C4-2B (cell line): Measurements from ENCODE around the gene DIAPH2.

Source experiments
- H3K27ac ChIP-seq: fragments of 450-650 bp; 2 replicates; pipeline ENCODE4 v1.5.1; 2017
- CTCF ChIP-seq: fragments of 450-650 bp; conservative IDR thresholded peaks from 2 replicates; pipeline ENCODE4 v1.5.1; 2017; ENCODE audit warnings: mild to moderate bottlenecking
- ZFX ChIP-seq: fragments of 450-650 bp; IDR thresholded peaks from 2 replicates; pipeline ENCODE4 v1.6.1; 2017

DIAPH2 gene

DNA sequence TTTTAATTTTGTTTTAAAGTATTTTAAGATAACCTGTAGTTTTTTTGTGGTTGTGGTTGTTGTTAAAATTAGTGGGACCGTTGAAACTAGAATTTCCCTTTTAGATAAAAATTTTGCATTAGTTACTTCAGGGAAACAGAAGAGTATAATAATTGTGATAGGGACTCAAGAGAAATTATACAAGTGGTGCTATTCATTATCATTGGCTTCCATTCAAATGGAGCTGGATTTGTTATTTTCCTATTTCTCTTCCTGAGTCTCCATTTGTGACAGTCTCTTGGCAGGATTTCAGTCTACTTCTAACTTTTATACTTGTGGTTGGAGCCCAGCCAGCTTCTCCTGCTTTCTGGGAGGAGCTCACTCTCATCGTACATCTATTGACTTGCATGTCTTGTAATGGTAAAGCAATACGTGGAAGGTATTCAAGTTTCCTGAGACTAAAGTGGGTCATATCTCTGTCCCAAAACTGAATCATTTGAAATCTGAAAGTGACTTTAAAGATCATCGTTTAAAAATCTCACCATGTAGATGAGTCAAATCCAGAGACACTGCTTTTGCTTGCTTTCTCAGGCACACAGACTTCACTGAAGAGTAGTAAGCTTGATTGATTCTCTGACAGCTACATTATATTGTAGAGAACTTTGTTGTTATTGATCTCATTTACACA is 354.9 kb downstream of the DIAPH2 start:
- no peak overlapping the region for H3K27ac ChIP-seq
- TF ChIP-seq ZFX (no peak), CTCF (no peak)

- TF ChIP-seq ZFX (no peak), CTCF (no peak)
- H3K27ac ChIP-seq, result no peak overlapping the region
These were observed 360.8 kb downstream of the DIAPH2 start for GRCh38 chrX:97045470-97045869.

GRCh38 chrX:97046867-97047266 is 362.2 kb downstream of the DIAPH2 start:
- H3K27ac ChIP-seq, result no peak overlapping the region
- TF ChIP-seq ZFX, result no peak
- TF ChIP-seq CTCF, result no peak

DNA sequence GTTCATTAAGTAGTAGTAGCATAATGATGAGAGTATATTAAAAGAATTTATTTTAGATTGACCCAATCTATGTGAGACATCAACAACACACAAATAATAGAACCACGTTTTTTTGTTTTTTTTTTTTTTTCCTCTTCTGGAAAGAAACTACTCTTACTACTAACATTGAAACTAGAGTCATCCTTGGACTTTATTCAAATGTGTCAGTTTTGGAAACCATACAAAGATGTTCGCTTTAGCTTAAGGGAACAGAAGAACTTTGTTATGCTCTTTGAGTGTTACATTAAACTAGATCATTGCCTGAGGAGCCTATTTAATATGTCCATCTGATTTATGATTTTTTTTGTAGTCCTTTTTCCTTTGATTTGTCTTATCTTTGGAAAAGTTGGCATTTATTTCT is 365.8 kb downstream of the DIAPH2 start:
- TF ChIP-seq ZFX (no peak), CTCF (no peak)
- no peak overlapping the region for H3K27ac ChIP-seq

DNA sequence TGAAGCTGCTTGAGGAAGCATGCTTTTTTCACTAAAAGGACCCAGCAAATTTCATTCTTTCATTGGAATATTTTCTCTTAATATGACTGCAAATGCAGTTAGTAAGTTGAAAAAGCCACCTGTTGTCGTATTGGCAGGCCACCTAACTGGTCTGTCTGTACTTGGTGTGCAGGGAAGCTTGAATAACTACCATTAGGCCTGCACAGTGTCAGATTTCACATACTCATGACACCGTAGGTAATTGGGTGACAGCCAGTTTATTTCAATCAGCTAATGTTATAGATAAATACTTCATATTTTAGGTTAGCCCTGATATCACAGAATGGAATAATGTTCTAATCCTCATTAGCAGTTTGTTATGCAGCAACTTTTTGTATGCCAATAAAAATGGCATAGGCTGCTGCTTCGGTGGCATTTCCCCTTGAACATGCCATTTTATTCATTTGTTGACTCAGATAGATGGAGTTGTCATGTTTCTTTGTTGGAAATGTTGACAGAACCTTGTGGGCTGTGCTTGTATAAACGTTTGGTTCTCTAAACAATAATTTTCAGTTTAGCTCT is 372.8 kb downstream of the DIAPH2 start:
- H3K27ac ChIP-seq, result no peak overlapping the region
- no peak for TF ChIP-seq ZFX
- TF ChIP-seq CTCF, result no peak

- H3K27ac ChIP-seq, result no peak overlapping the region
- TF ChIP-seq ZFX (no peak), CTCF (no peak)
These were observed 375.4 kb downstream of the DIAPH2 start for GRCh38 chrX:97060020-97060419.

DNA sequence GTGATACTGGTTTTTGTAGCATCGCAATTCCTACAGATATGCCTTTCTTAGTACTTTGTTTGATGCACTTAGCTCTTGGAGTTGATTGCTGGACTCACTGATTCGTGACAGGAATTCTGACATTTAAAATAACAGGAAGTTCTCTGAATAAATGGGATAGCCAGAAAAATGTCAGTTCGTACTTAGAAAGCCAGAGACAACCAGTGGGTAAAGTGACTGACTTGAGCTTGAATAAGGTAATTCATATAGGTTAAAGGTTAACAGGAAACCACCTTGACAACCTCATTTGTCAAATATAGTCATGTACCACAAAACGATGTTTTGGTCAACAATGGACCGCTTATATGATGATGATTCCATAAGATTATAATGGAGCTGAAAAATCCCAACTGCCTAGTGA is 380.4 kb downstream of the DIAPH2 start:
- no peak overlapping the region for H3K27ac ChIP-seq
- TF ChIP-seq ZFX, result no peak
- no peak for TF ChIP-seq CTCF
